H1 (cell line): ENCODE measurements around the gene APBB1. TPM values are rescaled to one million over a fixed set of nuclear protein-coding genes. Genes with fewer than 3 reads are reported as not detected.

Experiments used
- polyA plus RNA-seq, 7 experiments: library from polyadenylated mRNA; depleted of rRNA in 3 of 7; stranded (reverse) in 5 of 7; unstranded in 2 of 7; fragments of >200 nt in 5 of 7; fragments of 200-250 nt in 2 of 7; gene quantifications; 1 replicate in 5 of 7; 2 replicates in 1 of 7; 4 replicates in 1 of 7; pipeline versions ENCODE4 v1.2.1 to v1.2.3, GENCODE V29; 2011 to 2013; ENCODE audit warnings: missing spikeins in 2 of 7, mixed read lengths in 2 of 7
- total RNA-seq: library from RNA; stranded (reverse); fragmentation: NEBNext Ultra II Directional; extraction: Animal tissue kit (Norgen Biotek cat#: 25700); gene quantifications from 2 replicates; pipeline ENCODE4 v1.2.1, GENCODE V29; 2021
- TF ChIP-seq, protein P1 (sequence below): IDR thresholded peaks from 2 replicates; pipeline ENCODE4 v1.6.1; 2011; ENCODE audit warnings: low read depth, mild to moderate bottlenecking, low read length; ENCODE audit not compliant: insufficient read depth

The APBB1 gene
- total and polyA plus RNA-seq, 2 of the 8 experiments (the other 6 are each of a cell fraction or from before 2014, with no cell fraction given): 23.9 to 33.1 TPM

DNA sequence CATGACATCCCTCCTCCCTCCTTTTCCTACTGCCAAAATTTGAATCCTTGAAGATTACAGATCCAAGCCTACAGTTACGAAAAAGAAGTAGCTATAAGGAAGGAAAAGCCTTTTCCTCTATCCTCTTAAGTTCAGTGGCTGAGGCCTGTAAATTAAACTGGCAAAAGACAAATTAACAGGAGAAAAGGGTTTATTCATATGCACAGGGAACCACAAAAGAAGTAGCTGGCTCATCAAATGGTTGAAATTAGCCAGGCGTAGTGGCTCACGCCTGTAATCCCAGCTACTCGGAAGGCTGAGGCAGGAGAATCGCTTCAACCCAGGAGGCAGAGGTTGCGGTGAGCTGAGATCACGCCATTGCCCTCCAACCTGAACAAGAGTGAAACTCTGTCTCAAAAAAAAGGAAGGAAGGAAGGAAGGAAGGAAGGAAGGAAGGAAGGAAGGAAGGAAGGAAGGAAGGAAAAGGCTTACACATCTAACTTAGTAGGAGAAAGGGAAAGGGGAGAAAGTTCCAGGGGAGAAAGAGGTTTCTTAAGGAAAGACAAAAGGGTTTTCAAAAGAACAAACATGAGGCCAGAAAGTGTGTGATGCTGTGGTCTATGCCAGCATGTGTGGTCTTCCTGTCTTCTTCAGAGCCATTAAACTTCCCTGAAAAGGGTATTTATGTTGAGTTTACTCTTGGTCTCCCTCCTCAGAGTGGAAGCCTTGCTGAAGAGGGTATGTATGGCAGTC is 33.7 kb downstream of the APBB1 start (continued):
- TF ChIP-seq, protein P1, sequence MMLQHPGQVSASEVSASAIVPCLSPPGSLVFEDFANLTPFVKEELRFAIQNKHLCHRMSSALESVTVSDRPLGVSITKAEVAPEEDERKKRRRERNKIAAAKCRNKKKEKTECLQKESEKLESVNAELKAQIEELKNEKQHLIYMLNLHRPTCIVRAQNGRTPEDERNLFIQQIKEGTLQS: no peak
